ENCODE measurements around the gene PCGF3. TPM values are rescaled to one million over a fixed set of nuclear protein-coding genes. Genes with fewer than 3 reads are reported as not detected.

PCGF3 gene
- total RNA-seq, 3 donors from 2014 or later: 20.7 to 27.8 (median 23.0) TPM

DNA sequence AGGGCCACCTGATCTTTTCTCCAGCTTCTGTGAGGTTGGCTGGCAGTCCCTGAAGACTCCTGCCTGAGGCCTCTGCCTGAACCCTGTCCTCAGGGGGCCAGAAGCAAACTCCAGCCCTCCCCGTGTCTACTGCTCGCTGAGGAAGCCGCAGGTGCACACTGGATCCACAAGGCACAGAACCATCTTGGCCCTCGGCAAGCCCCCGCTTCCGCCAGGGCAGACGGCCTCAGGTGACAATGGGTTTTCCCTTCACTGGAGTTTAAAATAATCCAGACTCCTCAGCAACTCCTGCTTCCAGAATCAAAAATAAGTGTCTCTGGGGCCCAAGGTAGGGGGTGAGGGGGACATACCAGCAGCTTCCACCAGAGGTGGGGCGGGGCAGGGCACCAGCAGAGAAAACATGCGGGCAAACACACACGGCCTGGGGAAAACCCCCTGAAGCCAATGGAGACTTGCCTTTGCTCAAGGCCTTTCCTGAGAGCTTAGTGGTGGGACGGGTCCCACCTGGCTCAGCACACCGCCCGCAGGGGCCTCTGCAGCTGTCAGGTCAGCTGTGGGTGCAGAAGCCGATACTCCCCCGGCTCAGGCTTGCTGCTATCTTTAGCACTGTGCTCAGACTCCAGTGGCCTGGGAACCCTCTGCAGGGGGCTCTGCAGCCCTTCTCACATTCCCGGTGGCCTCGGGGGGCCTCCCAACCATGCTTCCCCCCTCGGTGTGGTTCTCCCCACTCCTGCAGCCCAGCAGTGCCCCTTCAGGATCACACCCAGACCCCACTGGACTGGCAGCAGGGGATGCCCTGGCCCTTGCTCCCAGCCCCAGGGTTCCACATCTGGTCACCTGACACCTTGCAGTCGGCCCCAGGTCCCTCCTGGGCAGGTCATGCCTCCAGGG lies 29.4 kb upstream of the PCGF3 start:
- H3K27me3 Mint-ChIP-seq (ENCODE audit: low read depth): no peaks in the 10 kb centered on the region
- H3K36me3 Mint-ChIP-seq (ENCODE audit: insufficient read depth): peaks cover 8% of the 10 kb centered on the region
- H3K9me3 Mint-ChIP-seq: no peaks in the 10 kb centered on the region
- no peak for DNase-seq
- peaks cover 18% of the 10 kb centered on the region for H3K4me1 Mint-ChIP-seq (ENCODE audit: low read depth)
- no peak for ATAC-seq
- peak overlapping the region; percentile 86 for H3K4me3 Mint-ChIP-seq

GRCh38 chr4:676871-677235 lies 28.8 kb upstream of the PCGF3 start:
- no peaks in the 10 kb centered on the region for H3K27me3 Mint-ChIP-seq (ENCODE audit: low read depth)
- ATAC-seq (no peak), DNase-seq (no peak)
- peaks cover 8% of the 10 kb centered on the region for H3K36me3 Mint-ChIP-seq (ENCODE audit: insufficient read depth)
- H3K9me3 Mint-ChIP-seq: no peaks in the 10 kb centered on the region
- no peak overlapping the region for H3K4me3 Mint-ChIP-seq
- H3K4me1 Mint-ChIP-seq (ENCODE audit: low read depth): peaks cover 18% of the 10 kb centered on the region

- Mint-ChIP-seq H3K27me3 (ENCODE audit: low read depth) (no peaks in the 10 kb centered on the region), H3K9me3 (no peaks in the 10 kb centered on the region), H3K4me1 (ENCODE audit: low read depth) (peaks cover 18% of the 10 kb centered on the region), H3K4me3 (no peak overlapping the region), H3K36me3 (ENCODE audit: insufficient read depth) (peaks cover 4% of the 10 kb centered on the region)
- ATAC-seq (no peak), DNase-seq (no peak)
These were observed 28.0 kb upstream of the PCGF3 start for GRCh38 chr4:677431-678293.

GRCh38 chr4:678331-679103 lies 27.1 kb upstream of the PCGF3 start:
- ATAC-seq (no peak), DNase-seq (no peak)
- peaks cover 13% of the 10 kb centered on the region for H3K4me1 Mint-ChIP-seq (ENCODE audit: low read depth)
- no peaks in the 10 kb centered on the region for H3K36me3 Mint-ChIP-seq (ENCODE audit: insufficient read depth)
- no peak overlapping the region for H3K4me3 Mint-ChIP-seq
- H3K27me3 Mint-ChIP-seq (ENCODE audit: low read depth): no peaks in the 10 kb centered on the region
- H3K9me3 Mint-ChIP-seq: no peaks in the 10 kb centered on the region

- no peak overlapping the region for H3K4me3 Mint-ChIP-seq
- H3K27me3 Mint-ChIP-seq (ENCODE audit: low read depth): no peaks in the 10 kb centered on the region
- H3K36me3 Mint-ChIP-seq (ENCODE audit: insufficient read depth): no peaks in the 10 kb centered on the region
- DNase-seq: no peak
- H3K4me1 Mint-ChIP-seq (ENCODE audit: low read depth): peaks cover 16% of the 10 kb centered on the region
- no peak for ATAC-seq
- no peaks in the 10 kb centered on the region for H3K9me3 Mint-ChIP-seq
These were observed 26.5 kb upstream of the PCGF3 start for GRCh38 chr4:679104-679481.

- no peaks in the 10 kb centered on the region for H3K36me3 Mint-ChIP-seq (ENCODE audit: insufficient read depth)
- no peak overlapping the region for H3K4me3 Mint-ChIP-seq
- H3K27me3 Mint-ChIP-seq (ENCODE audit: low read depth): no peaks in the 10 kb centered on the region
- peaks cover 16% of the 10 kb centered on the region for H3K4me1 Mint-ChIP-seq (ENCODE audit: low read depth)
- no peaks in the 10 kb centered on the region for H3K9me3 Mint-ChIP-seq
- ATAC-seq: no peak
- DNase-seq: no peak
These were observed 26.0 kb upstream of the PCGF3 start for GRCh38 chr4:679629-680028.

DNA sequence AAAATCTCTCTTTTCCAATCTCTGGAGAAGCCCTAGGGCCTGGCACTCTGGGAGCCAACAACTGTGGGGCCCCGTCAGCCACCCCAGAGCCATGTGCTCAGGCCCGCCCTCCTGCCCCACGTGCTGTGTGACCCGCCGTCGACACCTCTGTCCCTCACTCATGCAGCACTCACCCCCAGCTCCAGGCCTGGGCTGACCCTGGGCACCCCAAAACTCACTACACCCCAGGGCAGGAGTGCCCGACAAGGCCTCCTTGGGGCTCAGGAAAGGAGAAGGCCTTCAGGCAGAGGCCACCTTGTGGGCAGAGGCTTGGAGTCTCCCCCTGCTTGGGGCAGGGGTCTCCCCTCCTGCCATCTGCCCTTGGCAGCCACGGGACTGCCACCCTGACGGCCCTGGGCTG lies 25.5 kb upstream of the PCGF3 start:
- DNase-seq: no peak
- no peak for ATAC-seq
- no peaks in the 10 kb centered on the region for H3K9me3 Mint-ChIP-seq
- H3K4me3 Mint-ChIP-seq: peak overlapping the region; percentile 71
- no peaks in the 10 kb centered on the region for H3K27me3 Mint-ChIP-seq (ENCODE audit: low read depth)
- peaks cover 16% of the 10 kb centered on the region for H3K4me1 Mint-ChIP-seq (ENCODE audit: low read depth)
- no peaks in the 10 kb centered on the region for H3K36me3 Mint-ChIP-seq (ENCODE audit: insufficient read depth)

GRCh38 chr4:680551-680927 lies 25.1 kb upstream of the PCGF3 start:
- ATAC-seq (peak; percentile 6 to 11), DNase-seq (no peak)
- H3K4me3 Mint-ChIP-seq: peak overlapping the region; percentile 71
- no peaks in the 10 kb centered on the region for H3K9me3 Mint-ChIP-seq
- H3K4me1 Mint-ChIP-seq (ENCODE audit: low read depth): peaks cover 16% of the 10 kb centered on the region
- no peaks in the 10 kb centered on the region for H3K27me3 Mint-ChIP-seq (ENCODE audit: low read depth)
- no peaks in the 10 kb centered on the region for H3K36me3 Mint-ChIP-seq (ENCODE audit: insufficient read depth)

DNA sequence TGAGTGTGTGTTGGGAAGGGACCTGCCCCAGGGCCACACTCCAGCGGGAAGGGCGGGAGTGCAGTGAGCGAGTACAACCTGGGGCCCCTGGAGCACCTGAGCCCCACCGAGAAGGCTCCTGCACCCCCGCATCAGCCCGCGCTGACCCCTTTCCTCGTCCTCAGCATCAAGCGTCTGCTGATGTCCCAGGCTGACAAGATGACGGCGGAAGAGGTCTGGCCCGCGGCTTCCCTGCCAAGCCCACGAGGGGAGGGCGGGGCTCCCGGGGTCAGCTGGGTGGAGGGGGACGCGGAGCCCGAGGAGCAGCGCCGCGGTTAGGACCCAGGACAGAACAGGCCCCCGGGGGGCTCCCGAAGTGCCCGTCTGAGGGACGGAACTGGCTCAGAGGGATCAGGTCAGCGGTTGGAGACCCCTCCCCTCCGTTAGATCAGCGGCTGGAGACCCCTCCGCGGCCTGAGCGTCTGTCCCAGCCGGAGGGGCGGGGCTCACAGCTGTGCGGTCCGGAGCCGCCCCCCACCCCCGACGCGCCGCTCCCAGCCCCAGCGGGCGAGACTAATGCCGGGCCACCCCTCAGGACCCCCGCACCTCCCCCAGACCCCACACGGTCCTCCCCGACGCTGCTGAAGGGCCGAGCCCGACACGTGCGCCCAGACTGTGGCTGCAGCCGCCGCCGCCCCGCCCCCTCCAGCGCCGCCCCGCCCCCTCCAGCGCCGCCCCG lies 24.5 kb upstream of the PCGF3 start:
- no peaks in the 10 kb centered on the region for H3K9me3 Mint-ChIP-seq
- DNase-seq (peak; percentile 30), ATAC-seq (peak; percentile 53 to 58)
- H3K36me3 Mint-ChIP-seq (ENCODE audit: insufficient read depth): no peaks in the 10 kb centered on the region
- H3K4me1 Mint-ChIP-seq (ENCODE audit: low read depth): peaks cover 13% of the 10 kb centered on the region
- peak overlapping the region; percentile 71 for H3K4me3 Mint-ChIP-seq
- H3K27me3 Mint-ChIP-seq (ENCODE audit: low read depth): no peaks in the 10 kb centered on the region

DNA sequence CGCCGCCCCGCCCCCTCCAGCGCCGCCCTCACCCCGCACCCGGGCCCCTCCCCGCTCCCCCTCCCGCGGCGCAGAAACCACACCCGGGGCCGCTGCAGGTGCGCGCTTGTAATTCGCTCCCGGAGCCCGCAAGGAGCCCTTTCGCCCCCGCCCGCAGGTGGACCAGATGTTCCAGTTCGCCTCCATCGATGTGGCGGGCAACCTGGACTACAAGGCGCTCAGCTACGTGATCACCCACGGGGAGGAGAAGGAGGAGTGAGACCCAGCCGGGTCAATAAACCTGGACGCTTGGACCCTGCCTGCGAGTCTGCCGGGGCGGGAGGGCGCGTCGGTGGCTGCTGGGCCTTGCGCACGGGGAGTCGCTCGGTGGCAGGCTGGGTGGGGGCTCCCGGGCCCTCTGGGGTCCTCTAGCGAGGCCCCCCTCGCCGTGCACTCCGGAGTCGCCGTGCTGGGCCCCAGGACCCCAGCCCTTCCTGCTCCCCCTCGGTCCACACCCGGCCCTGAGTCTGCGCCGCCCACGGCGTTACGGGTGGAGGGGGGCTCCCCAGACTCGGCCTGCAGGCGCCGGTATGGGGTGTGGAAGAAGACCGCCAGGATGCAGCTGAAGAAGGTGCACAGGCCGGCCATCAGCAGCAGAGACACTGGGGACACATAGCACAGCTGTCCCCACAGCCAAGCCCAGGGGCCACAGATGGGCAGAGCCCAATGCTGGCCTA lies 23.7 kb upstream of the PCGF3 start:
- Mint-ChIP-seq H3K27me3 (ENCODE audit: low read depth) (no peaks in the 10 kb centered on the region), H3K36me3 (ENCODE audit: insufficient read depth) (no peaks in the 10 kb centered on the region), H3K4me3 (no peak overlapping the region), H3K9me3 (no peaks in the 10 kb centered on the region), H3K4me1 (ENCODE audit: low read depth) (peaks cover 12% of the 10 kb centered on the region)
- DNase-seq (no peak), ATAC-seq (peak; percentile 5 to 7)

DNA sequence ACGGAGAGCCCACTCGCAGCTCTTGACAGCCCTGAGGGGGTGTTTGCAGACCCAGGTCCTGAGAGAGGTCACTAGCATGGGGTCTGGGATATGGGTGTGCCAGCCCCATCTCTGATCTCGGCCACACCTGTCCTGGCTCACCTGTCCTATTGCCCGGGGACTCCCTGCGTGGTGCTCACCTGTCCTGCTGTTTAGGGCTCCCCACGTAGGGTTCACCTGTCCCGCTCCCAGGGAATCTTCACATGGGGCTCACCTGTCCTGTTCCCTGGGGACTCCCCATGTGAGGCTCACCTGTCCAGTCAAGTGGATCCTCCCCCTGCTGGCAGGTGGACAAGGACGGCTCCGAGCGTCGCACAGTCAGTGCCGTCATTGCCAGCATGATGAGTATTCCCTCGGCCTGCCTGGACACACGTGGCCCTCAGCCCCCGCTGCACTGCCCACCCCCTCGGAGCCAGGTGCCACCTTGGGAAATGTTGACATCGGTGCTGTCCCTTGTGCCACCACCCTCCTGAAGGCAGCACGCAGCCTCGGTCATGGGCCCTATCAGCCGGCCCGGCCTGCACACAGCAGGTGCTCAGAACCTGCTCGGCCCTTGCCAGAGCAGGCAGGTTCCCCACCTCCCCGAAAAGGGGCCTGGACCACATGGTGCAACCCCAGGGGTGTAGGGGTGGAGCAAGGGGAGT lies 23.0 kb upstream of the PCGF3 start:
- peaks cover 12% of the 10 kb centered on the region for H3K4me1 Mint-ChIP-seq (ENCODE audit: low read depth)
- DNase-seq: no peak
- H3K4me3 Mint-ChIP-seq: no peak overlapping the region
- peaks cover 1% of the 10 kb centered on the region for H3K27me3 Mint-ChIP-seq (ENCODE audit: low read depth)
- H3K36me3 Mint-ChIP-seq (ENCODE audit: insufficient read depth): no peaks in the 10 kb centered on the region
- H3K9me3 Mint-ChIP-seq: no peaks in the 10 kb centered on the region
- no peak for ATAC-seq

DNA sequence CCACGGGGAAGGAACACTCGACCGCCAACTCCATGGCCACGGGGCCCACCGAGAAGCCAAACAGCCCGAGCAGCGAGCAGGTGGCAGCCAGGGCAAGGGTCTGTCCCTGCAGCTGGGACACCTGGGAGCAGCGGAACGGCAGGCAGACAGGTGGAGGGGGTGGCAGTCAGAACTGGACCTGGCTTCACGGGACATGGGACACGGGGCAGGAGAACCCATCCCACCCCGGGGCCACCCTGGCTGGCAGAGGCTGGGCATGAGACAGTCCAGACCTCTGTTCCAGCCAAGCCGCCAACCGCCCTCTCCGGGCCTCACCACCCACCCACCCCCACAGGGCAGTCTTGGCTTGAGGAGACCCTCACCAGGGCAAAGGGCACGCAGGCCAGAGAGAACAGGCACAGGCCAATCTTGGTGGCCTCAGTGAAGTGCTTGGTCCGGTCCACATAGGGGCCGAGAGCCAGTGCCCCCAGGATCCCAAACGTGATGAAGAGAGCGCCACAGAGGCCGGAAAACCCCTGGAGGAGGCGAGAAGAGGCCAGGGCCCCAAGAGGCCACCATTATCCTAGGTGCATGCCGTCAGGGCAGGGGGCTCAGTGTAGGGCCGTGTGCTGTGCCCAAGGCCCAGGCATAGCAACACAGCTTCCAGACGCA lies 22.3 kb upstream of the PCGF3 start:
- no peak overlapping the region for H3K4me3 Mint-ChIP-seq
- H3K4me1 Mint-ChIP-seq (ENCODE audit: low read depth): peaks cover 15% of the 10 kb centered on the region
- peaks cover 5% of the 10 kb centered on the region for H3K27me3 Mint-ChIP-seq (ENCODE audit: low read depth)
- no peak for DNase-seq
- H3K36me3 Mint-ChIP-seq (ENCODE audit: insufficient read depth): no peaks in the 10 kb centered on the region
- H3K9me3 Mint-ChIP-seq: no peaks in the 10 kb centered on the region
- peak in 1 of 2 donors; percentile 5 for ATAC-seq
